ENCODE results near the gene UMODL1.

The UMODL1 gene

GRCh38 chr21:42118901-42119300 is 47.8 kb downstream of the UMODL1 start:
- no peak for DNase-seq

DNA sequence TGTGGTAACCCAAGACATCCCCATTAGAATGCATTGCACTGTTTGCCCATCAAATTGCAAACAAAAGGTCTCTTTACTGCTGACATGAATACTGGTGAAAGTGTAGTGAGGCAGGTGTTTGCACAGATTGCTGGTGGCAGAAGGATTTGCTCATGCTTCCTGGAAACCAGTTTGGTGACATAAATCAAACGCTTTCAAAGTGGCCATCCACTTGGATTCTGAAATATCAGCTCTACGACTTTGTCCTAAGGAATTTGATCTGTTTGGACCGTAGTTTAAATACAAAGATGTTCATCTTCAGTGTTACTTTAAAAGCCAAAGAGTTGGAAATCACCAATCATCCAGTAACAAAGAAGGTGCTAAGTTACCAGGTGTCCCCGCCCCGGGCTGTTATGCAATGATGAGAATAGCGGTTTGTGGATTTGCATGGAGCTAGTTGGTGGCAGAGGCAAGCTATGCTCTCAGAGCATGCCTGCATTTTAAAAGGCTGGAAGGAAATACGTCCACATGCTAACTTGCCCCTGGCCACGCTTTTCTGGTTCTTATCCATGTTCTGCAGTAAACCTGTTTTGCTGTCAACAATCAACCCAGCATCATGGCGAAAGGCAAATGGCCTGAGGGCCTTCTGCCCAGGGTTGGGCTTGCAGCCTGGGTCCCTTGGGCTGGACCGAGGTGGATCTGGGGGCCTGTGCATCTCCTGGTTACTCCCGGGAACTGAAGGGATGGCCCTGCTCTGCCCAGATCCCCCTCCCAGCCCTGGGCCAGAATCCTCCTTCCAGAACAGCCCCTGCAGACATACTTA is 49.2 kb downstream of the UMODL1 start:
- DNase-seq, result no peak

GRCh38 chr21:42120903-42121535 is 49.9 kb downstream of the UMODL1 start:
- no peak for DNase-seq

- DNase-seq, result no peak
These were observed 50.7 kb downstream of the UMODL1 start for GRCh38 chr21:42121794-42122193.

GRCh38 chr21:42122398-42122797 is 51.3 kb downstream of the UMODL1 start:
- DNase-seq, result no peak

DNA sequence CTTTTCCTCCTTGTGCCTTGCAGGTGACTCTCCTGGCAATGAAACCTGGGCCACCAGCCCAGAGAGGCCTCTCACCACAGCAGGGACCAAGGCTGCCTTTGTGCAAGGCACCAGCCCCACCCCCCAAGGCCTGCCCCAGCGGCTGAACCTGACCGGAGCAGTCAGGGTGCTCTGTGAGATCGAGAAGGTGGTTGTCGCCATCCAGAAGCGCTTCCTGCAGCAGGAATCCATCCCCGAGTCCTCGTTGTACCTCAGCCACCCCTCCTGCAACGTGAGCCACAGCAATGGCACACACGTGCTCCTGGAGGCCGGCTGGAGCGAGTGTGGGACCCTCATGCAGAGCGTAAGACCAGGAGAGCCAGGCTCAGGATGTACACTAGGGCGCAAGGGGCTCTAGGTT is 51.7 kb downstream of the UMODL1 start:
- DNase-seq, result no peak

GRCh38 chr21:42123219-42123908 is 52.2 kb downstream of the UMODL1 start:
- no peak for DNase-seq

DNA sequence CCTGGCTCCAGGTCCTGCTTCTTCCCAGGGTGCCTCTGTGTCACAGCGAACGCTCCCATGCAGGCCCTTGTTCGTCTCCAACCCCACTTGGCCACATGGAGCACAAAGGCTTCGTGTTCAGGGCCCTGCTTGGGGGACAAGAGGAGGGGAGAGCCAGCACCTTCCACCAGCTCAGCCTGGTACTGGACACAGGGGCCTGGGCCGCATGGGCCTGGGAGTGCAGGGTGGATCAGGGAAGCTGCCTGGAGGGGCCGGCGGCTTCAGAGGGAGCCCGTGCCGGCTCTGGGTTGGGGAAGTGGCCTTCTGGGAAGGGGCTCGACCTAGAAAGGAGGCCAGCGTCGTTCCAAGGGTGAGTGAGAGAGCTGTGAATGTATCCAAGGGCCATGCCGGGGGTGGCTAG is 53.0 kb downstream of the UMODL1 start:
- DNase-seq, result no peak

DNA sequence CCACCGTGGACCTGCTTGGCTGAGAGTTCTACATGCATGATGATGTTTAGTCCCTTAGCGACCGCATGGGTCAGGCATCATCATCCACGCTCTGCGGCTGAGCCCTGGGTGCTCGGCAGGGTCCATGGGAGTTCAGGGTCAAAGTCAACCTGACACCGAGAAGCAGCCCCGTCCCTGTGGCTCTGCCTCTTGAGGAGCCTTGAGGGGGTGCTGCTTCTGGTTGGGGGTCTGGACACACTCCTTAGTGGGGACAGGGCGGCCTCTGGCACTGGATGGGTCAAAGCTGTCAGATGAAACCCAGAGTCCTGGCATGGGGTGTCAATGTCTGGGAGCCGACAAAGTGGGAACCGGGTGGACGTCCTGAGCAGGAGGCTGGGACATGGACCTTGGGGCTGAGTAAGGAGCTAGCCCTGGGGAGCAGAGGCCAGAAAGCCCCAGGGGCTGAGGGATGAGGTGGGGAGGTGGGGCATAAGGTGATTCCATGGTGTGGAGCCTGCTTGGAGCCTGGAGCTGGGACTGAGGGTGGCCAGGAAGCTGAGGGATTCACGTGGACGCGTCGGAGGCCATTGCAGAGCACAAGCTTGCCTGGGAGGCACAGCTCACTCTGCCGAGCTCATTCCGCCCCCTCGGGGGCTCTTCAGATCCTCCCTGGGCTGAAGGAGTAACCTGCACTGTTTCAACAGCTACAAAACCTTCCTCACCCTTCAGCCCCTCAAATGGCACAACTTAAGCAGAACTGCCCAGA is 53.9 kb downstream of the UMODL1 start:
- DNase-seq, result no peak

DNA sequence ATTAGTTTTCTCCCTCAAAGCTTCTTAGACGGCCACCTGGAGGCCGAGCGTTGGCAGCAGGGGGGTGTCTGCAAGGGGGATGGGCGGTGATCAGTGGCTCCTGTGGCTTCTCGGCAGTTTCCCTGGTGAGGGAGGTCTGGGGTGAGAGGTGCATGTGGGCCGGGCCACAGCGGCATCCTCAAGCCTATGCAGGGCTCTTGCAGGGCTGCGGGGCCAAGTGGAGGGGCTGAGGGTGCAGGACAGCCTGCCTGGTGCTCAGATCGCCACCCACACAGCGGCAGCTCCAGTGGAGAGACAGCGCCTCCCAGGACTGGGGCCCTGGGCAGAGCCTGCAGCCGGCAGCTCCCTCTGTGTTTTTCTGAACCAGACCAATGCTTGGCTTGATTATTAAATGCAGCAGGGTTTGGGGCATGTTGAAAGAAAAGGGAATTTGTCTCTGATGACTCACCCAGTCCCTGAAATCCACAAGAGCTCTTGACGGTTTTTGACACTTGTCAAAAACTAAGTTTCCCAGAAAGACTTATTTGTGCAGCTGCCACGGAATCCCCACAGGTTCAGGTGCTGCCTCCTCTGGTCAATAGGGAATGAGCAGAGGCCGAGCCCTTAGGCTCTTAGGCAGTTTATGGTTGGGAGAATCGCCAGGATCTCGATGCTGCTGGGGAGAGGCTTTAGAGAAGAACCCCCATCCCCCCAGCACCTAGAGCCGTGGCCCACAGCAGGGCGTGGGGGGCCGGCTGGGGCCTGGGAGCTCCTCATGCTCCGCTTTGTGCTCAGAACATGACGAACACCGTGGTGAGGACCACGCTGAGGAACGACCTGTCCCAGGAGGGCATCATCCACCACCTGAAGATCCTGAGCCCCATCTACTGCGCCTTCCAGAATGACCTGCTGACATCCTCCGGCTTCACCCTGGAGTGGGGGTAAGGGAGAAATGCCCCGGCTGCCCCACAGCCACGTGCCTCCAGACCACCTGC is 54.7 kb downstream of the UMODL1 start:
- no peak for DNase-seq

DNA sequence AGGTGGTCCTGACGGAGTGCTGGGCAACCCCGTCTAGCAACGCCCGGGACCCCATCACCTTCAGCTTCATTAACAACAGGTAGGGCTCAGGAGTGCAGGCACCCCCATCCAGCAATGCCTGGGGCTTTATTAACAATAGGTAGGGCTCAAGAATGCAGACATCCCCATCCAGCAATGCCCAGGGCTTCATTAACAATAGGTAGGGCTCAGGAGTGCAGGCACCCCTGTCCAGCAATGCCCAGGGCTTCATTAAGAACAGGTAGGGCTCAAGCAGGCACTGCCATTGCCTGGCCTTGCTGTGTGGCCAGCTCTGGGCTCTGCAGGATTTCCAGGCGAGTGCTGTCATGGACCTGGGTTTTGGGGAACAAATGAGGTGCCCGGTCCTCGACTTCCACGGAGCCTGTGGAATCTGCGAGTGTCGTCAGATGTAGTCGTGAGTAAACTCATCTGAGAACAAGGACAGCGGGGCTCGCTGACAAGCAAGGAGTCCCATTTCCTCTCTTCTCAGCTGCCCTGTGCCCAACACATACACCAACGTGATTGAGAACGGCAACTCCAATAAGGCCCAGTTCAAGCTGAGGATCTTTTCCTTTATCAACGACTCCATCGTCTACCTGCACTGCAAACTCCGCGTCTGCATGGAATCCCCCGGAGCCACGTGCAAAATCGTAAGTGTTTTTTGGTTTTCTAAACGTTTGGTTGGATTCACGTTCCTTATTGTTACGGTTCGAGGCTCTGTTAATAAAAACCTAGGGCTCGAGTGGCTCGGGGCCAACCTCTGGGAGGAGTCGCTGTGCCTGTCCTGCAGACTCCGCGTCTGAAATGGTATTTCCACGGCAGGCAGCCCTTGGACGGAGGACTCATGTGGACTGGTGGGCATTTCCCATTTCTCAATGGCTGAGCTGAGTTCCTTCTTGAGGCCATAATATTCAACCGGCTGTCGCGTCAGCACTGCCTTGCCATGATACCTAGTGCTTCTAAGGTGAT is 56.3 kb downstream of the UMODL1 start:
- no peak for DNase-seq

GRCh38 chr21:42129300-42130266 is 58.5 kb downstream of the UMODL1 start:
- no peak for DNase-seq

DNA sequence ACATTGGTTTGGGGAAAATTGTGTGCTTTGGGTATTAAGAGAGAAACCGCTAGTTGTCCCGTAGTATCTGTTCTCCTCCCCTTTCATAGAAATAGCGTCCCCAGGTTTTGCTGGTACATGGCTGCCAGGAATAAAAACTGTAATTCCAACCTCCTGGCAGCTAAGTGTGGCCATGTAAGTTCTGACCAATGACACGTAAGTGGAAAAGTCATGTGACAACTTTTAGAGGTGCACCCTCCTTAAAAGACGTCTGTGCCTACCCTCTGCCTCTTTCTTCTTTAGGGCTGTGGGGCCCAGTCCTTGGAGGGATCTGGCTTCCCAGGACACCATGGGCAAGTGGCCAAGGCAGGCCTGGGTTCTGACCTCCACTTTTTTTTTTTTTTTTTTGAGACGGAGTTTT is 59.3 kb downstream of the UMODL1 start:
- no peak for DNase-seq

DNA sequence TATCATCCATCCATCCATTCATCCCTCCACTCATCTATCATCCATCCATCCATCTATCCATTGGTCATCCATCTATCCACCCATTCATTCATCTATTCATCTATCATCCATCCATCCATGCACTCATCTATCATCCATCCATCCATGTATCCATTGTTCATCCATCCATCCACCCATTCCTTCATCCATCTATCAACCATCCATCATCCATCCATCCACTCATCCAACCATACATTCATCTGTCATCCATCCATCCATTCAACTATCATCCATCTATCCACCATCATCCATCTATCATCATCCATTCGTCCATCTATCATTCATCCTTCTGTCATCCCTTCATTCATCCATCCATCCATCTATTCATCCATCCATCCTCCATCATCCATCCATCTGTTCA is 61.1 kb downstream of the UMODL1 start:
- no peak for DNase-seq

- no peak for DNase-seq
These were observed 62.0 kb downstream of the UMODL1 start for GRCh38 chr21:42133131-42133530.

- no peak for DNase-seq
These were observed 64.4 kb downstream of the UMODL1 start for GRCh38 chr21:42135386-42136052.

DNA sequence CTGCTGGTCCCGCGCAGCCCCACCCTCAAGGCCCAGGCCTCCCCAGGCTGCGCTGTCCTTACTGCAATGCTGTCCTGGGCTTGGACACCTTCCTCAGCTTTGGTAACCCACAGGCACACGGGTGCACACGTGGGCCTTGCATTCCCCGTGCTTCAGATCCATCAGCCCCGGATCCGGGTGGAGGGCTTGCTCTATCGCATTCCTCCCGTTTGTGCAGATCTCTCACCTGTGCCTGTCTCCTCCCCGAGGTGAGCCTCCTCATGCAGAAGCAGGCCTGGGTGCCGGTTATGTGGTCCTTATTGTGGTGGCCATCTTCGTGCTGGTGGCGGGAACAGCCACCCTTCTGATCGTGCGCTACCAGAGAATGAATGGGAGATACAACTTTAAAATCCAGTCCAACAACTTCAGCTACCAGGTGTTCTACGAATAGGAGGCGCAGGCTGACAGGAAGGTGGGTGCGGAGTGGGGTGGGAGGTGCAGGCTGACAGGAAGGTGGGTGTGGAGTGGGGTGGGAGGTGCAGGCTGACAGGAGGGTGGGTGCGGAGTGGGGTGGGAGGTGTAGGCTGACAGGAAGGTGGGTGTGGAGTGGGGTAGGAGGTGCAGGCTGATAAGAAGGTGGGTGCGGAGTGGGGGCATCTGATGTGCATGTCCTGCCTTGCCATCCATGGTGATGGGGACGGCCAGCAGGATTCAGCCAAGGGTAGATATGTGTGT is 66.2 kb downstream of the UMODL1 start:
- DNase-seq, result no peak
